SKM-1 treated with dmso at 0.1 percent for 144 hours (cell line): Measurements from ENCODE around the gene STAG3.
"Not testable (repeated sequence)": the region's sequence is repeated elsewhere in the genome, so short reads cannot be mapped to it uniquely, and the experiment has no call there.

Experiments used
- DNase-seq: peaks from one replicate; lab custom pipeline; 2025; ENCODE audit not compliant: unreplicated experiment; lab: John Stamatoyannopoulos, UW

The STAG3 gene, protein sequence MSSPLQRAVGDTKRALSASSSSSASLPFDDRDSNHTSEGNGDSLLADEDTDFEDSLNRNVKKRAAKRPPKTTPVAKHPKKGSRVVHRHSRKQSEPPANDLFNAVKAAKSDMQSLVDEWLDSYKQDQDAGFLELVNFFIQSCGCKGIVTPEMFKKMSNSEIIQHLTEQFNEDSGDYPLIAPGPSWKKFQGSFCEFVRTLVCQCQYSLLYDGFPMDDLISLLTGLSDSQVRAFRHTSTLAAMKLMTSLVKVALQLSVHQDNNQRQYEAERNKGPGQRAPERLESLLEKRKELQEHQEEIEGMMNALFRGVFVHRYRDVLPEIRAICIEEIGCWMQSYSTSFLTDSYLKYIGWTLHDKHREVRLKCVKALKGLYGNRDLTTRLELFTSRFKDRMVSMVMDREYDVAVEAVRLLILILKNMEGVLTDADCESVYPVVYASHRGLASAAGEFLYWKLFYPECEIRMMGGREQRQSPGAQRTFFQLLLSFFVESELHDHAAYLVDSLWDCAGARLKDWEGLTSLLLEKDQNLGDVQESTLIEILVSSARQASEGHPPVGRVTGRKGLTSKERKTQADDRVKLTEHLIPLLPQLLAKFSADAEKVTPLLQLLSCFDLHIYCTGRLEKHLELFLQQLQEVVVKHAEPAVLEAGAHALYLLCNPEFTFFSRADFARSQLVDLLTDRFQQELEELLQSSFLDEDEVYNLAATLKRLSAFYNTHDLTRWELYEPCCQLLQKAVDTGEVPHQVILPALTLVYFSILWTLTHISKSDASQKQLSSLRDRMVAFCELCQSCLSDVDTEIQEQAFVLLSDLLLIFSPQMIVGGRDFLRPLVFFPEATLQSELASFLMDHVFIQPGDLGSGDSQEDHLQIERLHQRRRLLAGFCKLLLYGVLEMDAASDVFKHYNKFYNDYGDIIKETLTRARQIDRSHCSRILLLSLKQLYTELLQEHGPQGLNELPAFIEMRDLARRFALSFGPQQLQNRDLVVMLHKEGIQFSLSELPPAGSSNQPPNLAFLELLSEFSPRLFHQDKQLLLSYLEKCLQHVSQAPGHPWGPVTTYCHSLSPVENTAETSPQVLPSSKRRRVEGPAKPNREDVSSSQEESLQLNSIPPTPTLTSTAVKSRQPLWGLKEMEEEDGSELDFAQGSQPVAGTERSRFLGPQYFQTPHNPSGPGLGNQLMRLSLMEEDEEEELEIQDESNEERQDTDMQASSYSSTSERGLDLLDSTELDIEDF

DNA sequence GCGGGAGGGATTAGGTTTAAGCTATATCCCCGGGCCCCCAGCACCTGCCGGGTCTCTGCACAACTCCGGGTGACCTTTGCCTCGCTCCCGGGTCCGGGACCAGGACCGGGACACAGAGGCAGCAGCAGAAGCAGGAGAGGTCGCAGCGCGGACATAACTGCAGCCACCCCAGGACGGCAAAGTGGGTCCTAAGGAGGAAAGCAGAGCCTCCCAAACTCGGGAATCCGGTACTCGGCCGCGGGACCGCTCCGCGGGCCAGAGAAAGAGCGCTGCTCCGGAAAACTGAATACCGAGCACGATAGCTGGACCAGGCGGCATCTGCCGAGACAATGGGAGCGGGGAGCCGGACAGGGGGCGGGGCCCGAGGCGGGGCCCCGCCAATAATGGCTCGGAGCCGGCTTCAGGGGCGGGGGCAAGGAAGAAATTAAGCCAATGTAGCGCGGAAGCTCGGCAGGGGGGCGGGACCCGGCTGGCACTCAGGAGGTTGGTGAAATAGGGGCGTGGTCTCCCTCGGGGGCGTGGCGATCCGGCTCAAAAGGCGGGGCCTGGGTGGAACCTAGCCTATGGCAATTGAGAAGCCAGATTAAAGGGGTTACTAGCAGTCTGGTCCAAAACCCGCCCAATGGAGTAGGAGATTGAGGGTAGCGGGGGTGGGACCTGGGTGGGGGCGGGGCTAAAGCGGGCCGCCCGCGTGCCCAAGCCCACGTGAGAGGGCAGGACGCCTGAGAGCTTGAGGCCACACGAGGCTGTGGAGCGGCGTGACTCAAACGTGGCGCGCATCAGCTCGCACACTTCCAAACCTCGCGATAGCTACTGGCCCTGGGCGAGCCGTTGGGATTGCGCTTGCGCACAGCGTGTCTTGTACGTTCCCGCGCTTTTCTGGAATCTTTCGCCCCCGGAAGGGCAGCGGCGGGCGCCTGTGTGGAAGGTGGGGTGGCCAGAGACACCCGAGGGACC, at the start of gene STAG3, which contains the start of gene GPC2:
TSS of gene STAG3 (plus strand) at position 874 of the 957 bp plus-strand sequence. CDS start 2,639 bp downstream, outside the sequence.
TSS of gene GPC2 (minus strand) at position 337 of the 957 bp plus-strand sequence. CDS start at position 155, 182 bp downstream.
- peak; percentile 94 for DNase-seq

DNA sequence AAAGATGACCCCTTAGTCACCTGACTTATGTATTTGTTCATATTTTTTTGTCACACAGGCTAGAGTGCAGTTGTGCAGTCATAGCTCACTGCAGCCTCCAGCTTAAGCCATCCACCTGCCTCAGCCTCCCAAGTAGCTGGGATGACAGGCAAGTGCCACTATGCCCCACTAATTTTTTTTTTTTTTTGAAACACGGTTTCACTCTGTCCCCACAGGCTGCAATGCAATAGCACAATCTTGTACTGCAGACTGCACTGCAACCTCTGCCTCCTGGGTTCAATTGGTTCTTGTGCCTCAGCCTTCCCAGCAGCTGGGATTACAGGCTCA, 49.1 kb upstream of the STAG3 start:
- no peak for DNase-seq

DNA sequence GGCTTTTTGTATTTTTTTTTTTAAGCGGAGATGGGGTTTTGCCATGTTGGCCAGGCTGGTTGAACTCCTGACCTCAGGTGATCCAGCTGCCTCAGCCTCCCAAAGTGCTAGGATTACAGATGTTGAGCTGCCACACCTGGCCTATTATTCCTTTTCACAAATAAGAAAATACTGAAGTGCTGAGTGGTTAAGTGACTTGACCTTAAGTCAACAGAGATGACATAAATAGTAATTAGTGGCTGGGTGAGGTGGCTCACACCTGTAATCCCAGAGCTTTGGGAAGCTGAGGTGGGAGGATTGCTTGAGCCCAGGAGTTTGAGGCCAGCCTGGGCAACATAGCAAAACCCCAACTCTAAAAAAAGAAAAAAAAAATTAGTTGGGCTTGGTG, 47.5 kb upstream of the STAG3 start:
- not testable (repeated sequence) for DNase-seq

DNA sequence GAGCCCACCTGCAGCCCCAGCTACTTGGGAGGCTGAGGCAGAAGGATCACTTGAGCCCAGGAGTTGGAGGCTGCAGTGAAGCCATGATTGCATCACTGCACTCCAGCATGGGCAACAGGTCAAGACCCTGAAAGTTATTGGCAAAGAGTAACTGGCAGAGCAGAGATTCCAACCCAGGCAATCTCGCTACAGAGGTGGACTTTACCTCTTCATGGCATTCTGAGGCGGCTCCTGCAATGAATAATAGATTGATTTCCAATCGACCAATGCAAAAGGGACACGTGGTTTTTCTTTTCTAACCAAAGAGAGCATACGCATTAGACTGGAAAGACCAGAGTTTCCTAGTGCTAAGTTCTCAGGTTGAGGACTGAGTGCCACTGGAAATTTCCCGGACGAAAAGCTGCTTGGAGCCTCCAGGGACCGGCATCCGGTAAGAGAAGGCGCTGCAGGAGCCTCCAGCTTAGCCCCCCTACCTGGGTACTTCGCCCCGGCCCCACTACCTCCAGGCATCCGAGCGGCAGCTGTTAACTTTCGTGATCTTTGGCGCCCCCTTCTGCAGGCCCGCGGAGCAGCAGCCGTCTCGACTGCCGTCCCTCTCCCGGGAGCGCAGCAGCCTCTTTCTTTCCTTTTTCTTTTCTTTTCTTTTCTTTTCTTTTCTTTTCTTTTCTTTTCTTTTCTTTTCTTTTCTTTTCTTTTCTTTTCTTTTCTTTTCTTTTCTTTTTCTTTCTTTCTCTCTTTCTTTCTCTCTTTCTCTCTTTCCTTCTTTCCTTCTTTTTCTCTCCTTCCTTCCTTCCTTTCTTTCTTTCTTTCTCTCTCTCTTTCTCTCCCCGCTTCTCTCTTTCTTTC, 46.9 kb upstream of the STAG3 start:
- peak; percentile 70 for DNase-seq

DNA sequence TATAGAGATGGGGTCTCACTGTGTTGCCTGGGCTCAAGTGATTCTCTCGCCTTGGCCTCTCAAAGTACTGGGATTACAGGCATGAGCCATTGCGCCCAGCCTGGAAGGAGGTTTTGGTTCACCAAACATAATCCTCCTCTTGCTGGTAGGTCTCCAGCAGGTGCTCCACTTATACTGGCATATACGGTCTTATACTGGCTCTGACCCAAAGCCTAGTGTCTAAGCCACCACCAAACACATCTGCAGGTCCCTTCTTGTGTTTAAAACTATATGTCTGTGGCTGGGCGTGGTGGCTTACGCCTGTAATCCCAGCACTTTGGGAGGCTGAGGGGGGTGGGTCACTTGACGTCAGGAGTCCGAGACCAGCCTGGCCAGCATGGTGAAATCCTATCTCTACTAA, 45.6 kb upstream of the STAG3 start:
- DNase-seq = no peak

DNA sequence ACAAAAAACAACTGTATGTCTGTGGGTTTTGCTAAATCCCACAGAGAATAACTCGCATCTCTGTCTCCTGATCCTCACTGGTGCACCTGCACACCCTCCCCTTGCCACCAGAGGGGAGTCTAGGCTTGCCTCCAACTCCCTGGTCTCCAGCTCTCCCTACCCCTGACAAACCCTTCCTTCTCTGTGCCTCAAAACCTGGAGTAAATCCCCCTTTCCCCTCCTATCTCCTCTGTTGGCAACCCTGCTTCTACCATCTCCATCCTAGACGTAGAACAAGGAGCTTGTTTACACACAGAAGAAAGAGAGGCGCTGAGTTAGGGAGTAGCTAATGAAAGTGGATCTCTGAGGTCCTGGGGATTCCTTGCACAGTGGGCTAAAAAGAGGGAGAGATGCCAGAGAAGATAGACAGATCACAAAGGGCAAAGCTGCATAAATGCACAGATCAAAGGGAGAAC, 45.0 kb upstream of the STAG3 start:
- DNase-seq = peak; percentile 66

DNA sequence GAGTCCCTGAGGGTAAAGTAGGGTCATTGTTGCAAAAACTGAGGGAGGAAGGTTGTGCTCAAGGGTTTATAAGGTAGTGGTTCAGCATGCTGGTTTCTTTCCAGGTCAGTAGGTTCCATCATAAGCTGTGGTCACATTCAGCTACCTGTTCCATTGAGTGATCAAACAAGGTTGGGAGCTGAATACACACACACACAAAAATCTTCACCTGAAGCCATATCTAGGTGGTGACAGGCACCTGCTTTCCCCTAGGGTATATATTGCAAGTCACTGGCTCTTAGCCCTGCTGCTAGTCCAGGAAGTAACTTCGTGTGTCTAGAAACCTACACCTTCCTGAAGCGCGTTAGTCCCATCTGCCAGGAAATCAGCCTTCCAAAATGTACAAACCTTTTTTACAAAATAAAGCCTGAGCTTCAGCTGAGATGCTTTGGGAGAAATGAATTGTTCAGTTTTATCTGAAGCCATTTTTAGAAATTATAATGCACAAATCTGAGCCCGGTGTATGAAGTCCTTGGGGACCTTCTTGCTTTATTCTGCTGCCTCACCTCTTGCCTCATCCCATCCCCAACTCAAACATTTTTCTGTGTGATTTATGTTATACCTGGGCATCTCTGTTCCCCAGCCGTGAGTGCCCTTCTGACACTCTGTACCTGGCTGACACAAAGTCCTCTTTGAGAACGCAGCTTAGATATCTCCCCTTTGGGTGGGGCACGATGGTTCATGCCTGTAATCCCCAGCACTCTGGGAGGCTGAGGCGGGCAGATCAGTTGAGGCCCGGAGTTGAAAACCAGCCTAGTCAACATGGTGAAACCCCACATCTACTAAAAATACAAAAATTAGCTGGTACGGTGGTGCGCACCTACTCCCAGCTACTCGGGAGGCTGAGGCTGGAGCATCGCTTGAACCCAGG, 39.6 kb upstream of the STAG3 start:
- no peak for DNase-seq

DNA sequence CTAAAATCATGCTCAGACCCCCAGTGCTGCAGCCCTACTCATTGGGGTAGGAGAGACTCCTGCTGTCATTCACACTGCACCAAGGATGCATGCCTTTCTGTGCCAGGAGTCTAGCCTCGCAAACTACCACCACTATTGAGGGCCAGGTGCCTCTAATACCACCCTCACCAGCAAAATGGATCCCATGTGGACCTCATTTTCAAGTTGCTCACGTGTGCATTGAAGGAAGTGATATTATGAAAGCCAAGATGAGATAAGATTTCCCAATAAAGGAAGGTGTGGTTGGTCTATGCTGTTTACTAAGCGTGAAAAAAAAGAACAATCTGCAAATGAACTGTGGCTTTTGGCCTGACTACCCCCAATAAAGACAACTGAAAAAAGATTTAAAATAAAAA, 36.2 kb upstream of the STAG3 start:
- DNase-seq = peak; percentile 45

DNA sequence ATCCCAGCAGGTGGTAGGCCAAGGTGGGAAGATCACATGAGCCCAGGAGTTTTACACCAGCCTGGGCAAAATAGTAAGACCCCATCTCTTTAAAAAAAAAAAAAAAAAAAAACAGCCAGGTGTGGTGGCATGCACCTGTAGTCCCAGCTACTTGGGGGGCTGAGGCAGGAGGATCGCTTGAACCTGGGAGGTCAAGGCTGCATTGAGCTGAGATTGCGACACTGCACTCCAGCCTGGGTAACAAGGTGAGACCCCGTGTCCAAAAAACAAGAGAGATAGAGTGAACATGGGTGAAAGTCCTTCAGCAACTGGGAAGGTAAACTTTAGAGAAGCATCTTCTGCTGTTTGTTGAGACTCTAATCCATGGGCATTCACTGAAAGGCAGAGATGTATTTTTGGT, 35.3 kb upstream of the STAG3 start:
- DNase-seq = no peak

DNA sequence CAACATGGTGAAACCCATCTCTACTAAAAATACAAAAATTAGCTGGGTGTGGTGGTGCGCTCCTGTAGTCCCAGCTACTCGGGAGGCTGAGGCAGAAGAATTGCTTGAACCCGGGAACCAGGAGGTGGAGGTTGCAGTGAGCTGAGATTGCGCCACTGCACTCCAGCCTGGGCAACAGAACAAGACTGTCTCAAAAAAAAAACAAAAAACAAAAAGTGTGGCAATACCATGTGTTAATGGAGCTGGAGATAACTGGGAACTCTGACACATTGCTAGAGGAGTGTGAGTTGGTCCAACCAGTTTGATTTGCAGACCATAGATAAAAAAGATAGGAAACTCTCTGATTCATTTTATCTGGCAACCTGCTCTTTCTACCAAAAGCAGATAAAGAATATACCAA, 31.4 kb upstream of the STAG3 start:
- not testable (repeated sequence) for DNase-seq

DNA sequence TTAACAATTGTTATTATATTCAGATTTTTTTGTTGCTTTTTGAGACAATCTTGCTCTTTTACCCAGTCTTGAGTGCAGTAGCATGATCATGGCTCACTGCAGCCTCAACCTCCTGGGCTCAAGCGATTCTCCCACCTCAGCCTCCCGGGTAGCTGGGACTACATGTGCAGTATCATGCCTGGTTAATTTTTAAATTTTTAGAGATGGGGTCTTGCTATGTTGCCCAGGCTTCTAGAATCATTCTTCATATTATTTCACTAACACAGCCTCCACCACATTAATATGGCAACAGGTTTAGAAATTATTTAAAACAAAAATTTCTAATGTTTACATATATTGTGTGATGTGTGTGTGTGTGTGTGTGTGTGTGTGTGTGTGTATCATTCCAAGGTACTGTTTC, 30.4 kb upstream of the STAG3 start:
- DNase-seq = no peak

DNA sequence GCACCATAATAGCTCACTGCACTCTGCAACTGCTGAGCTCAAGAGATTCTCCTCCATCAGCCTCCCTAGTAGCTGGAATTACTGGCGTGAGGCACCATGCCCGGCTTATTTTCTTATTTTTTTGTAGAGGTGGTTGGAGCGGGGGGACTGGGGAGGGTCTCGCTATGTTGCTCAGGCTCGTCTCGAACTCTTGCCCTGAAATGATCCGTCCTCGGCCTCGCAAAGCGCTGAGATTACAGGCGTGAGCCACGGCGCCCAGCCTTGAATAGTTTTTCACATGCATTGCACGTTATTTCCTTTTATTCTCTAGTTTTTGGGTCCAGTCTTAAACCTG, 29.5 kb upstream of the STAG3 start:
- no peak for DNase-seq

DNA sequence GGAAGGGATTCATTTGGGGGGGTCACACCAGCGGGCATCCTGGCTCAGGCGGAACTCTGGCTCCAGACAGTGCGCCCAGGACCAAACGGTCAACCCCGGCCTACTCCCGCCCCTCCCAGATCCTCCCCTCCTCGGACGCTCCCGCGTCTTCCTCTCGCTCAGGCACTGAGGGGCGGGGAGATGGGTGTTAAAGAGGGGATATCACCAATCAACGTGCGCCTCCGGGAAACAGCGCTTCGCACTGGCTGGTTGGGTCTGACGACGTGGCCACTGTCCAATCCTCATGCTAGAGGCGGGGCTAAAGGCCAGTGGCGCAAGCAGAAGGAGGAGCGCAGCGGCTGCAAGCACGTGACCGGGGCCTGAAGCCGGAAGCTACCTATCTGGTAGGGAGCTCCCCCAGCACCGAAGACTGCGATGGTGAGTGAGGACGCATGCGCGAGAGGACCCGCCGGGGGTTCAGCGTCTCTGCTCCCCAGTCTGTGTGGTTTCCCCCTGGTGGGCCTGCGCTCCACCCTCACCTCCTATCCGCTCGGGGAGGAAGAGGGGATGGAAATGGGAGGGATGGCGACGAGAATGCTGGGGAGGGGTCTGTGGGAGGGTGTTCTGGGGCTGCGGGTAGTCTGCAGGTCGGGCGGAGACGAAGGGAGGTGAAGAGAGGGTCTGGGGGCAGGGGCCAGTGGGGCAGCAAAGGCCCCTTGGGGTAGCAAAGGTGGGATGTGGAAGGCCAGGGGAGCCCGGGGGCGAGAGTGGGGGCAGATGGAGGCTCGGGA, 29.0 kb upstream of the STAG3 start, which contains the start of gene LAMTOR4:
TSS of gene LAMTOR4 (plus strand) at position 360 of the 770 bp plus-strand sequence. CDS start at position 415, 55 bp downstream.
- DNase-seq = peak; percentile 98

DNA sequence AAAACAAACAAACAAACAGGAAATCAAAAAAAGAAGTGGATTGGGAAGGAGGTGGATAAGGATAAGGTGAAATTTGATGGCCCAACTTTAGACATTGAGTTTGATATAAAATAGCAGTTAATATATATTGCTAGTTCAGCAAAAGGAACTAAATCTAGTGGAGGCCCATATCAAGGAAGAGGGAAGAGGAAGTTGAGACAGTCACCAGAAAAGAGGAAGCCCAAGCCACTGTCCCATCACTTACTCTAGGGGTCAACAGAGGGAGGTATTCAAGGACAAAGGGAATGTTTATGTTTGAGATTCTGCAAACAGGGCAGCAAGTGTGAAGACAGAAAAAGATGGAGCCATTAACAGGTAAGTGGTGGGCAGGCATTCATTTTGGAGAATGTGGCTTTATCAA, 25.3 kb upstream of the STAG3 start:
- DNase-seq = peak; percentile 95

DNA sequence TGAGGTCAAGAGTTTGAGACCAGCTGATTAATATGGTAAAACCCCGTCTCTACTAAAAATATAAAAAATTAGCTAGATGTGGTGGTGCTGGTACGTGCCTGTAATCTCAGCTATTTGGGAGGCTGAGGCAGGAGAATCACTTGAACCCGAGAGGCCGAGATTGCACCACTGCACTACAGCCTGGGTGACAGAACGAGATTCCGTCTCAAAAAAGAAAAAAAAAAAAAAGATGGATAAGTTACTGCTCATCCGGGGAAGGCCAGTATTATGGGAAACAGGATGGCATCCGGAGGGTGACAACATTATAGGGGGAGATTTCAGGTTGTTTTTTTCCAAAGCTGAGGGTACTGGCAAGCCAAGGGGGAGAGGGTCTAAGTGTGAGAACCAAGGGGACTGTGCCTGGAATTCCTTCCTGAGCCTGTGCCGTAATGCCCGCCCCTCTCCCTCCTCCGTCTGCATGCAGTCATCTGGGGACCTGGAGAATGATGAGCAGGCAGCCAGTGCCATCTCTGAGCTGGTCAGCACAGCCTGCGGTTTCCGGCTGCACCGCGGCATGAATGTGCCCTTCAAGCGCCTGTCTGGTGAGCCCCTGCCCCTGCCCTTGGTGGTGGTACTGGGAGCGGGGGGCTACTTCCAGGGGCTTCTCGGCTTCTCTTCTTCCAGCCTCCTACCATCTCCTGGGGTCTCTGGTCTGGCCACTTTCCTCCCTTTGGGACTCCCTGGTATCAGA, 24.6 kb upstream of the STAG3 start:
- DNase-seq = no peak

DNA sequence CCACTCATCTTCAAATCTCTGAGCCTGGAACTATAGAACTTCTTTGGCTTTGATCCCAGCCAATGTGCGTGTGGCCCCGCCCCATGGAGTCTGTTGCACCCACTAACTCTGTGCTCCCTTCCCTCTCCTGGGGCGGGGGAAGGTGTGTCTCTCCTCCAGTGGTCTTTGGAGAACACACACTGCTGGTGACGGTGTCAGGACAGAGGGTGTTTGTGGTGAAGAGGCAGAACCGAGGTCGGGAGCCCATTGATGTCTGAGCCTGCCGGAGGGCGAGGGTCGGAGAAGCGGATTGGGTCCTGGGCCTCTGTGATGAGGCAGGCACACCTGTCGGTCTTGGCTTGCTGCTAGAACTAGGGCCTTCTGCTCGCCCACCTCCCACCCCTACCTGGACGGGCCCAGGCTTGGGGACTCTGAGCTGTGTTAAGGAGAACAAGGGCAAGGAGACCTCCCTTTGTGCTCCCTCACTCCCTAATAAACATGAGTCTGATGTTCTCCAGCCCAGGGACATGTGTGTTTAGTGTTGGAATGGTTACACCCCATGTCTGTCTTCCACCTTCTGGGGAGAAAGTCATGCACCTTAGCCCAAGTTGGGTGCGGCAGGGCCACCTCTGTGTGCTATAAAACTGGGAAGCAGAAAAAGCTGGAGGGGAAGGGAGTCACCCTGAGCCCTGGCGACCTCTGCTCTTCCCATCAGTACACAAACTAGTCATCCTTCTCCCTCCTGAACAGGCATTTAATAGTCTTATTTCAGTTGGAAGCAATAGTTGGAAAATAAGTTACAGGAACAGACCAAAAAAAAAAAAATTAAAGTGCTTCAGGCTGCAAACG, 23.8 kb upstream of the STAG3 start:
- DNase-seq = no peak
